HG02588 (cell line): ENCODE data around the gene FAM107A.

Experiments used
- ATAC-seq: cut with Tn5 transposase; IDR thresholded peaks from one replicate; pipeline ENCODE4 v1.9.1; 2021; ENCODE audit warnings: mild to moderate bottlenecking, moderate library complexity; ENCODE audit not compliant: unreplicated experiment

Gene FAM107A

GRCh38 chr3:58568572-58569286 is 8.5 kb downstream of the FAM107A start:
- no peak for ATAC-seq

- ATAC-seq, result no peak
Observed at GRCh38 chr3:58567251-58567515, 10.0 kb downstream of the FAM107A start.

GRCh38 chr3:58566398-58567250 is 10.6 kb downstream of the FAM107A start:
- ATAC-seq, result no peak

GRCh38 chr3:58565621-58566397 is 11.4 kb downstream of the FAM107A start:
- no peak for ATAC-seq

GRCh38 chr3:58564456-58565160 is 12.6 kb downstream of the FAM107A start:
- no peak for ATAC-seq

- no peak for ATAC-seq
Observed at GRCh38 chr3:58564054-58564453, 13.1 kb downstream of the FAM107A start.

- ATAC-seq, result no peak
Observed at GRCh38 chr3:58563386-58564035, 13.7 kb downstream of the FAM107A start.

- ATAC-seq, result no peak
Observed at GRCh38 chr3:58562498-58562897, 14.7 kb downstream of the FAM107A start.

- ATAC-seq, result no peak
Observed at GRCh38 chr3:58560771-58561311, 16.4 kb downstream of the FAM107A start.

GRCh38 chr3:58559586-58559985 is 17.6 kb downstream of the FAM107A start:
- ATAC-seq, result no peak

GRCh38 chr3:58557491-58557890 is 19.7 kb downstream of the FAM107A start:
- no peak for ATAC-seq

- ATAC-seq, result no peak
Observed at GRCh38 chr3:58556761-58557221, 20.4 kb downstream of the FAM107A start.

- ATAC-seq, result no peak
Observed at GRCh38 chr3:58556001-58556400, 21.2 kb downstream of the FAM107A start.

- ATAC-seq, result no peak
Observed at GRCh38 chr3:58555203-58555602, 22.0 kb downstream of the FAM107A start.

GRCh38 chr3:58553003-58553402 is 24.2 kb downstream of the FAM107A start:
- ATAC-seq, result no peak

GRCh38 chr3:58551636-58552180 is 25.5 kb downstream of the FAM107A start:
- no peak for ATAC-seq

GRCh38 chr3:58544541-58544940 is 32.6 kb downstream of the FAM107A start:
- ATAC-seq, result no peak

GRCh38 chr3:58540176-58540858 is 36.9 kb downstream of the FAM107A start:
- ATAC-seq, result no peak

- no peak for ATAC-seq
Observed at GRCh38 chr3:58539626-58540025, 37.6 kb downstream of the FAM107A start.
